Measurements from ENCODE around the gene LRTM1. TPM values are rescaled to one million over a fixed set of nuclear protein-coding genes. Genes with fewer than 3 reads are reported as not detected.

Gene LRTM1
- total RNA-seq, 1 experiment from 2014 or later = not detected

GRCh38 chr3:54918516-54918915 lies 9.3 kb downstream of the LRTM1 start:
- intact Hi-C loops (cut with micrococcal nuclease) = no loop called here
- peaks cover 0 to 5% of the 10 kb centered on the region in 2 experiments; a peak in 2 of 4 replicates for H3K9me3 ChIP-seq (ENCODE audit: control insufficient read depth in 1 of 2, insufficient read depth in 1 of 2, low read depth in 1 of 2, low read length in 2 of 2)
- no peaks in the 10 kb centered on the region for H3K79me2 ChIP-seq (ENCODE audit: insufficient read depth, low read length)
- ATAC-seq (no peak), DNase-seq (ENCODE audit: low read depth, low spot score) (no peak)
- H4K20me1 ChIP-seq (ENCODE audit: insufficient read depth) = no peaks in the 10 kb centered on the region
- TF ChIP-seq SRF (IDR thresholded peaks at IDR 0.05; ENCODE audit: low read depth) (no peak), ZFX (IDR thresholded peaks at IDR 0.05) (no peak), SP1 (IDR thresholded peaks at IDR 0.05; ENCODE audit: low read depth) (no peak), ATF3 (IDR thresholded peaks at IDR 0.05) (no peak), POLR2A (IDR thresholded peaks at IDR 0.05; ENCODE audit: borderline replicate concordance, extremely low read depth, insufficient read depth, insufficient read length) (no peak), JUND (IDR thresholded peaks at IDR 0.05) (no peak), ELF1 (IDR thresholded peaks at IDR 0.05; ENCODE audit: borderline replicate concordance, low read depth) (no peak), CEBPB (IDR thresholded peaks at IDR 0.05; ENCODE audit: low read depth) (no peak), RAD21 (IDR thresholded peaks at IDR 0.05; ENCODE audit: low read depth) (no peak), CTCF (IDR thresholded peaks at IDR 0.05 in 2 of 3, conservative IDR thresholded peaks at IDR 0.05 in 1 of 3; ENCODE audit: borderline replicate concordance in 1 of 3, insufficient read depth in 1 of 3, low read depth in 2 of 3, low read length in 2 of 3) (no peak), EZH2phosphoT487 (IDR thresholded peaks at IDR 0.05; ENCODE audit: borderline replicate concordance) (no peak)
- H3K27me3 ChIP-seq (ENCODE audit: insufficient read depth, low read length) = no peaks in the 10 kb centered on the region
- no peaks in the 10 kb centered on the region for H3K4me1 ChIP-seq (ENCODE audit: control insufficient read depth in 1 of 2, insufficient read depth in 2 of 2, low read length in 2 of 2)
- H3K9ac ChIP-seq (ENCODE audit: low read length) = no peak overlapping the region
- BruUV-seq (replicated peaks) = no TSS peak
- H2AFZ ChIP-seq (ENCODE audit: low read depth, low read length, poor library complexity, severe bottlenecking) = no peak overlapping the region
- POLR2A ChIA-PET = no interaction called here
- no peaks in the 10 kb centered on the region for H3K9me2 ChIP-seq (ENCODE audit: insufficient read depth)
- no peak overlapping the region for H3K4me3 ChIP-seq (replicated peaks in 1 of 2; ENCODE audit: low read depth in 1 of 2, low read length in 2 of 2)
- H3K36me3 ChIP-seq (ENCODE audit: control insufficient read depth in 1 of 2, insufficient read depth in 2 of 2, low read length in 2 of 2) = no peaks in the 10 kb centered on the region
- H3K27ac ChIP-seq (ENCODE audit: low read depth, low read length) = no peak overlapping the region
- RAD21 ChIA-PET (ENCODE audit: low non-redundant PET in 1 of 2, low total read pairs in 2 of 2, uncharacterized antibody in 2 of 2, unreplicated experiment in 2 of 2) = no interaction called here
- CTCF ChIA-PET = no interaction called here
- H3K4me2 ChIP-seq (ENCODE audit: low read length) = no peak overlapping the region

Data from HCT116 (cell line).